NCI-H82 treated with DMSO at 0.1 percent for 48 hours (cell line): ENCODE results near the gene ATP5PF.
"Not testable (repeated sequence)": the region's sequence is repeated elsewhere in the genome, so short reads cannot be mapped to it uniquely, and the experiment has no call there.

Experiments
- DNase-seq: peaks from one replicate; lab custom pipeline; 2025; ENCODE audit not compliant: unreplicated experiment; lab: John Stamatoyannopoulos, UW

ATP5PF gene, protein sequence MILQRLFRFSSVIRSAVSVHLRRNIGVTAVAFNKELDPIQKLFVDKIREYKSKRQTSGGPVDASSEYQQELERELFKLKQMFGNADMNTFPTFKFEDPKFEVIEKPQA

GRCh38 chr21:25734904-25735645 is at the start of gene ATP5PF, which contains the start of gene GABPA:
ATP5PF (minus strand) TSS chr21:25734904; CDS start chr21:25729794, 5,110 bp downstream.
GABPA (plus strand) TSS chr21:25734972; CDS start chr21:25741599, 6,627 bp downstream.
- DNase-seq = peak; percentile 97

- not testable (repeated sequence) for DNase-seq
Measured at GRCh38 chr21:25778126-25778875, 43.6 kb upstream of the ATP5PF start.

DNA sequence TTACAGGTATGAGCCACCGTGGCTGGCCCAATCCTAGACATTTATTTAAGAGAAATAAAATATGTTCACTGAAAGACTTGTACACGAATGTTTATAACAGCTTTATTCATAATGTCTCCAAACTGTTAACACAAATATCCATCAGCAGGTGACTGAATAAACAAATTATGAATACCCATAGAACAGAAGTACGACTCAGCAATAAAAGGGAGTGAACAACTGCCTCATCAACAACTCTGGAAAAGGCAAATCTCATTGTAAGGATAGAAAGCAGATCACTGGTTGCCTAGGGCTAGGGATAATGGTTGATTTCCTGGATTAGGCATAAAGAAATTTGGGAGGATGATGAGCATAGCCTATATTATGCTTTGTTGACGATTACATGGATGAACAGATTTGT is 41.7 kb upstream of the ATP5PF start:
- no peak for DNase-seq

GRCh38 chr21:25772686-25773085 is 38.0 kb upstream of the ATP5PF start:
- no peak for DNase-seq

GRCh38 chr21:25767921-25768320 is 33.2 kb upstream of the ATP5PF start:
- no peak for DNase-seq

- no peak for DNase-seq
Measured at GRCh38 chr21:25764065-25764464, 29.4 kb upstream of the ATP5PF start.

DNA sequence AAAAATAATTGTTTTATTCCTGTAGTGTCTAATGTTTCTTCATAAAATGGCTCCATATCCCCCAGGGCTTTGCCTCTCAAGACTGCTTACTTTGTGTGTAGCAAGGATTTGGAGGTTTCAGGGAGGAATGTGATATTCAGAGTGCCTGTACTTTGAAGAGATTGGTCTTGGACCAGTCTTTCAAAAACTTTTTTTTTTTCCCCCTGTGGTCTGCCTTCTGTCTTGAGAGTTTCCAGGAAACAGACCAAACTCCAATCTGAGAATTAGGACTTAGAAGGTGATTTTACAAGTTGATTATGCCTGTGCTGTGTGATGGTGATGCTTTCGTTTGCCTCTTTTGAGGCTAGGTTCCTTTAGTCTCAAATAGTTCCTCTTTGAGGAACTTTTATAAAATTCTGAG is 26.0 kb upstream of the ATP5PF start:
- no peak for DNase-seq

DNA sequence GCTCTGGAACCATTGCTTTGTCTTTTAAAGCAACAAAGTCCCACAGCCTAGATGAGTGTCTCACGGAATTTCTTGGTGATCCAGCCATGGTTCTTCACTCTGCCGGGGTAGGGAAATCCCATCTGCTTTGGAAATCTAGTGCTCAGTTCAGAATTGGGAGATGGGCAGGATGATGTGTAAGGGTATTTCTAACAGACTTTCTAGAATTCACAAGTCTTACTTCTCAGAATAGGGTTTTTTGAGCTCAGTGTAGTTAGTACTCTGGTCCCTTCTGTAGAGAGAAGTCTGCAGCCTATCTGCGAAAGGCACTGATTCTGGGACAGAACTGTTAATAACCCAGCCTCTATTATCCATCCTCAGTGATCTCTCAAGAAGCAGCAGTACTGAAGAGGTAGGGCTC is 25.4 kb upstream of the ATP5PF start:
- no peak for DNase-seq

GRCh38 chr21:25759573-25759972 is 24.9 kb upstream of the ATP5PF start:
- DNase-seq = no peak

- DNase-seq = no peak
Measured at GRCh38 chr21:25757531-25757930, 22.8 kb upstream of the ATP5PF start.

GRCh38 chr21:25756190-25756932 is 21.7 kb upstream of the ATP5PF start:
- DNase-seq = no peak

DNA sequence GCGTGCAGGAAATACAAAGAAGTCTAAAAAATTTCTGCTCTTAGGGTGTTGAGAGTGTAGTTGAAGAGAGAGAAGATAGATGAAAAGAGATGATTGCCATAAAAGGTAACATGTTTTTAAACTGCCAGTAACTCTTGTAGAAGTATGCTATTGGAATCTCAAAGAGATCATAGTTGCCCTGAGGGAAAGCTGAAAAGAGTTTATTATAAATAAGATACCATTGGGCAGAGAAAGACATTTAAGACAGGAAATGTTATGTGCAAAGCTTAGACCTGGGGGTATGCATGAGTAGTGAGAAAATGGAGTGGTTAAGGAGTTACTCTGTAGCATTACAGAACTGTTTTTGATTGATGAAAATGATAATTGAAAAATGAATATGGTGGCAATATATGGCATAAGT is 17.7 kb upstream of the ATP5PF start:
- no peak for DNase-seq

DNA sequence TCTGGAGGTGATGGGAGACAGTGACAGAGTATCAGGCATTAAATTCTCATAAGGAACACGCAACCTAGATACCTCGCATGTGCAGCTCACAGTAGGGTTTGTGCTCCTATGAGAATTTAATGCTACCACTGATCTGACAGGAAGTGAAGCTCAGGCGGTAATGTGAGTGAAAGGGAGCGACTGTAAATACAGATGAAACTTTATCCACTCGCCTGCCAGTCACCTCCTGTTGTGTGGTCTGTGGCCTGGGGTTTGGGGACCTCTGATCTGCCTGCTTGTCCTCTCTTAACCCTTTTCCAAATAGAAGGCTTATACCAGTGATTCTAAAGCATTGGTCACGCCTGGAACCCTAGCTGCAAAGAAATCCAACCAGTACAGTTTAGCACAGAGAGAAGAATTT is 15.4 kb upstream of the ATP5PF start:
- DNase-seq = no peak

GRCh38 chr21:25744854-25745253 is 10.2 kb upstream of the ATP5PF start:
- DNase-seq = no peak

DNA sequence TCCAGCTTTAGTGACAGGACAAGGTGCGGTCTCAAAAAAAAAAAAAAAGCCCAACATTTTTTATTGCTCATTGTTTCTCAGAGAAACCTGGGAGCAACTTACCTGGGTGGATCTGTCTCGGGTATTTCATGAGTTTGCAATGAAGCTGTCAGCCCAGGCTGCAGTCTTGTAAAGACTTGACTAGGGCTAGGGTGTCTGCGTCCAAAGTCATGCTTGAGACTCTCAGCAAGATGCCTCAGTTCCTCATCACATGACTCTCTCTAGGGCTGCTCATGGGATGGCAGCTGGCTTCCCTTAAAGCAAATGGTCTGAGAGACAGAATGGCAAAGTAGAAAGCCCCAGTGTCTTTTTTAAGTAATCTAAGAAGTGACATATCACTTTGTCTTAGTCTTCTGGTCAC is 8.2 kb upstream of the ATP5PF start:
- no peak for DNase-seq

- no peak for DNase-seq
Measured at GRCh38 chr21:25737421-25737820, 2.7 kb upstream of the ATP5PF start.

DNA sequence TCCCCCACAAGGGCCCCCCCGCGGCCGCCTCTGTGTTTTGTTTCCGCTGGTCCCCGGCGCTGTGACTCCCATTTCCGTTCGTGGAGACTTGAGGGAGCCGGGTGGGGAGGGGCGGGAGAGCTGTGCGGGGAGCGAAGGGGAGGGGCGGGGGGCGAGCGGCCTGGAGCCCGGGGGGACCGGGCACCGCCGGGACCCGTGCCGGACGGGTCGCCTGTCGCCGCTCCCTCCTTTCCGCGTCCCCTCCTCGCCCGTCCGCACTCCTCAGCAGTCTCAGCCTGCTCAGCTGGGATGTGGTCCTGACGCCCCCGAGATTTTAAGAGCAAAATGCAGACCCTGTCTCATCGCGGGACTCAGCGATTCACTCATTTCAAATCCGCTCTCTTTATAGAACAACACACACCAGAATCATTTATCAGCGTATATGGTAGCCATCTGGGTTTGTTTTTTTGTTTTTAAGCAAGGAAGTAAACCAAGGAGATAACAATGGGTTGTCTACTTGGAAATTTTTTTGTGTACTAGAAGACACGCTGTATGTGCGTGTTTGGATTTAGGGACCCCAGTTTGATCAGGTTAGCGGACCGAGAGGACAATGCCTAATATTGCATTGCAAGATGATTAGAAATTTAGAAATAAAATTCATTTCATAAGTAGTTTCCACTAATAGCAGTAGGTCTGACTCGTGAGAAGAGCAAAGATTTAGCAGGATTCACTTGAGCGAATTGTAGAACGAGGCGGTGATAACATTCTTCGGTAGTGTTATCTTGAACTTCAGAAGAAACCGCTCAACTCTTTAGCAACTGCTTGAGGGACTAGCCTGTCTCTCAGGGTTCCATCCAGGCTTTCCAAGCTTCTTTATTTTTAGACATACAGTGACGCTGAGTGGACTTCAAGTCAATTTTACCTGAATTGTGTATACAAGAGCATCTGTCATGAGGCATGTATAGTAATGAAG is 1.2 kb upstream of the ATP5PF start:
- DNase-seq = peak; percentile 52

GRCh38 chr21:25734654-25734903 is 125 bp downstream of the ATP5PF start:
- DNase-seq = no peak

- no peak for DNase-seq
Measured at GRCh38 chr21:25733859-25734653, 648 bp downstream of the ATP5PF start.
